Endometrium (tissue), 2 donors: ENCODE results near the gene OR2H2.

ENCODE experiments used
- FAIRE-seq: peaks from 2 replicates; lab custom pipeline; 2012; peaks lifted over from hg19 to GRCh38; lab: Jason Lieb, UNC
- donor health status: control.
- donor health status: control.

Gene OR2H2

DNA sequence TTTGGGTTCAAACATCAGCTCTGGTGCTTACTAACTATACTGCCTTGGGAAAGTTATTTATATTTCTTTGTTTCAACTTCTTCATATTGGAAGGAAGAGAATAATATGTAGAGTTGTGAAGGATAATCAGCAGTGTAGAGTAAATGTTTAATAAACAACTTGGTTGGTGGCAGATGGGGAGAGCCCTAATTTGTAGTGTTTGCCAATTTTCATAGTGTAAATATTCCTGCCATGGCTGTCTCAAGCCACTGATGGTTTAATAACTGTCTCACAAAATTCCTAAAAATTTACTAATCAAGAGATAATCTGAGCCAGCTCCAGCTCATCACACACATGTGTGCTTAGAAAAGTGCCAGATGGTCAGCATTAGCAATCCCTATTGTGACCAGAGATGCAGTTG lies at the start of gene OR2H2:
TSS of gene OR2H2 (plus strand) at position 301 of the 400 bp plus-strand sequence. CDS start 2,824 bp downstream, outside the sequence.
- FAIRE-seq = no peak

GRCh38 chr6:29537714-29538403 lies 47.1 kb upstream of the OR2H2 start:
- FAIRE-seq = no peak

GRCh38 chr6:29547573-29547972 lies 37.3 kb upstream of the OR2H2 start:
- FAIRE-seq = no peak

DNA sequence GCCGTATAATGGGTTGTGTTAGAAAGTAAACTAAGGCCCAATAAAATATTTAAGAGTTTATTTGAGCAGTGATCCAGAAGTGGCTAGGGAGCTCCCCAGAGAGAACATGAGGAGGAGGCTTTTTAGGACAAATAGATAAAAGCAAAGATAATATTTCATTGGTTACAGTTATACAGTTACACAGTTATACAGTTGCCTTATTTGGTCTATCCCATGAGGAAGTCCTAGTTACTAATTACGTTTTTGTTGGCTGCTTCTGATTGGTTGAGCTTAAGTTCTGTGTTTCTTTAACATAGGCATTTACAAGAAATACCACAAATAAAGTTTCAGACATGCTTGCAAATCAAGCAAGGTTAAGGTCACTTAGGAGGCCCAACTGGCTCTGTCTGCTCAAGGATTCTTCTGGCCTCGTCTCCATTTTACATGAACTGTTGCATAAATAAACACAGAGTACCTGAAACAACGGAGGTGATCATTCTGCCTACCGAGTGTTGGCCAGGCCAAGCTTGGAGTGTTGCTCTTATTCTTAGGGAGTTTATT lies 32.3 kb upstream of the OR2H2 start:
- FAIRE-seq = peak; percentile 95

DNA sequence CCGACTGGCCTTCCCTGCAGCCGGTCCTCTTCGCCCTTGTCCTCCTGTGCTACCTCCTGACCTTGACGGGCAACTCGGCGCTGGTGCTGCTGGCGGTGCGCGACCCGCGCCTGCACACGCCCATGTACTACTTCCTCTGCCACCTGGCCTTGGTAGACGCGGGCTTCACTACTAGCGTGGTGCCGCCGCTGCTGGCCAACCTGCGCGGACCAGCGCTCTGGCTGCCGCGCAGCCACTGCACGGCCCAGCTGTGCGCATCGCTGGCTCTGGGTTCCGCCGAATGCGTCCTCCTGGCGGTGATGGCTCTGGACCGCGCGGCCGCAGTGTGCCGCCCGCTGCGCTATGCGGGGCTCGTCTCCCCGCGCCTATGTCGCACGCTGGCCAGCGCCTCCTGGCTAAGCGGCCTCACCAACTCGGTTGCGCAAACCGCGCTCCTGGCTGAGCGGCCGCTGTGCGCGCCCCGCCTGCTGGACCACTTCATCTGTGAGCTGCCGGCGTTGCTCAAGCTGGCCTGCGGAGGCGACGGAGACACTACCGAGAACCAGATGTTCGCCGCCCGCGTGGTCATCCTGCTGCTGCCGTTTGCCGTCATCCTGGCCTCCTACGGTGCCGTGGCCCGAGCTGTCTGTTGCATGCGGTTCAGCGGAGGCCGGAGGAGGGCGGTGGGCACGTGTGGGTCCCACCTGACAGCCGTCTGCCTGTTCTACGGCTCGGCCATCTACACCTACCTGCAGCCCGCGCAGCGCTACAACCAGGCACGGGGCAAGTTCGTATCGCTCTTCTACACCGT lies 31.5 kb upstream of the OR2H2 start:
- no peak for FAIRE-seq

GRCh38 chr6:29554764-29555163 lies 30.2 kb upstream of the OR2H2 start:
- no peak for FAIRE-seq

GRCh38 chr6:29557320-29557719 lies 27.6 kb upstream of the OR2H2 start:
- FAIRE-seq = no peak

DNA sequence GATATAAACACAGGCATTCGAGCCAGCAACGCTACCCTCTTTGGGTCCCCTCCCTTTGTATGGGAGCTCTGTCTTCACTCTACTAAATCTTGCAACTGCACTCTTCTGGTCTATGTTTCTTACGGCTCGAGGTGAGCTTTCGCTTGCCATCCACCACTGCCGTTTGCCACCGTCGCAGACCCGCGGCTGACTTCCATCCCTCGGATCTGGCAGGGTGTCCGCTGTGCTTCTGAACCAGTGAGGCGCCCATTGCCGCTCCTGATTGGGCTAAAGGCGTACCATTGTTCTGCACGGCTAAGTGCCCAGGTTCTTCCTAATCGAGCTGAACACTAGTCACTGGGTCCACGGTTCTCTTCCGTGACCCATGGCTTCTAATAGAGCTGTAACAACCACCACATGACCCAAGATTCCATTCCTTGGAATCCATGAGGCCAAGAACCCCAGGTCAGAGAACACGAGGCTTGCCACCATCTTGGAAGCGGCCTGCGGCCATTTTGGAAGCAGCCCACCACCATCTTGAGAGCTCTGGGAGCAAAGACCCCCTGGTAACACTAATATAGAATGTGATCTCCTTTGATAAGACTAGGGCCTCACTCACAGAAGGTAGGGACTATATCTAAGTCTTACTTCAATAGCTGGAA lies 26.4 kb upstream of the OR2H2 start:
- no peak for FAIRE-seq

GRCh38 chr6:29559524-29560287 lies 25.2 kb upstream of the OR2H2 start, which contains the start of gene UBD:
TSS of gene UBD (minus strand) at chr6:29559732. CDS start at chr6:29559701, 31 bp downstream.
- no peak for FAIRE-seq

- no peak for FAIRE-seq
Observed at GRCh38 chr6:29561091-29561490, 23.8 kb upstream of the OR2H2 start.

DNA sequence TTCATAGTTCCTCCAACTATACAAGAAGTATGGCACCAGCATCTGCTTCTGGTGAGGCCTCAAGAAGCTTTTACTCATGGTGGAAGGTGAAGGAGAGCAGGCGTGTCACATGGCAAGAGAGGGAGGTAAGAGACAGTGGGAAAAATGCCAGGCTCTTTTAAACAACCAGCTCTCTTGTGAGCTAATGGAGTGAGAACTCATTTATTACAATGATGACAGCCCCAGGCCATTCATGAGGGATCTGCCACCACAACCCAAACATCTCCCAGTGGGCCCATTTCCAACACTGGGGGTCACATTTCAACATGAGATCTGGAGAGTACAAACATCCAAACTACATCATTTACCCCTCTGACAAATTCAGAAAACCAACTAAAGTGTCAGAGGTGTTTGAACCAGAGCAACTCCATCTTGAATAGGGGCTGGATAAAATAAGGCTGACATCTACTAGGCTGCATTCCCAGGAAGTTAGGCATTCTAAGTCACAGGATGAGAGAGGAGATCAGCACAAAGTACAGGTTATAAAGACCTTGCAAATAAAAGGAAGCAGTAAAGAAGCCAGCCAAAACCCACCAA lies 23.2 kb upstream of the OR2H2 start:
- no peak for FAIRE-seq

DNA sequence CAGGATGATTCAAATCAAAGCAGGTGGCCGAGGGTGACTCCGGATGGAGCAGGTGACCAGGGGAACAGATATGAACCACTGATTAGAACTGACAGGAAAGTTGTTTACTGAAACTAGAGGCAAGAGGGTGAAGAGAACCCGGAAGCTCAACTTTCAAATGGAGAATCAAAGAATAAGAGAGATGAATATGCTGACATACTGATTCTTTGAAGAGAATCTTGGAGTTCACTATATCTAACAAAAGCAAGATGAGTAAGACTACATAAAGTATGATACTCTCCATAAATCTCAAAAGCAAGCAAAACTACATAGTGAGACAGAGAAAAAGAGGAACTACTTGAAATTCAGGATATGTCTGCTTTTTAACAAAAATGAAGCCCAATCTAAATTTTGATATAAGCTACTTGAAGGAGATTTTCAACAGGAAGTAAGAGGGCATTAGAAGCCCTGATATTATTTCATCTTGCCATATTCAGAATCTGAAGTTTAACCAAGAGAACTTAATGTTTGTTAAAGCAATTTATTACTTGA lies 21.4 kb upstream of the OR2H2 start:
- no peak for FAIRE-seq

DNA sequence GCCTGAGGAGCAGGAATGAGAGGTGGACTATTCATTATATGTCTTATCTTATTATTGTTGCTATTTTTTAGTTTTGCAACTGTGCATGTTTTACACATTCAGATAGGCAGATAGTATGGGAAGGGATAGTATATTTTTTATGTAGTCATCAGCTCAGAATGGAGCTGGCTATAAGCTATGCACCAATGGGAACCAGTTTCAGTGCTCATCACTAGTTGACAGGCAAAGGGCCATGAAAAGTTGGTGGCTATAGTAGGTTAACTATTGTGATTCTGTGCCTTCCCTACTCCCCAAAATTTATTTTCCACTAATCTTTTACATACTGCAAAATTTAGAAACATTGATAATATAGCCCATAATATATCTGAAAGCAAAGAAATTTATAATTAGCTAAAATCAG lies 20.0 kb upstream of the OR2H2 start:
- no peak for FAIRE-seq

DNA sequence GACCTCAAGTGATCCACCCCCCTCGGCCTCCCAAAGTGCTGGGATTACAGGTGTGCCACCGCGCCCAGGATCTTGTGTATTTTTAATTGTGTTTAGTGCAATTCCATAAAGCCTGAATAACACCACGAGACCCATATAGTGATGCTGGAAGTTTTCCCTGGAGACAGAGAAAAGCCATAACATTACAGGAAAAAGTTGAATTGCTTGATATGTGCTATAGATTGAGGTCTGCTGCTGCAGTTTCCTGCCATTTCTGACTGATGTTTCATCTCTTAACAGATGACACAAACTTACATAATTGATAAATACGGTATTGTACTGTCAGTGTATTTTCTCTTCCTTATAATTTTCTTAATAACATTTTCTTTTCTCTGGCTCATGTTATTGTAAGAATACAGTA lies 18.1 kb upstream of the OR2H2 start:
- no peak for FAIRE-seq

GRCh38 chr6:29567541-29567940 lies 17.4 kb upstream of the OR2H2 start:
- FAIRE-seq = peak; percentile 29

DNA sequence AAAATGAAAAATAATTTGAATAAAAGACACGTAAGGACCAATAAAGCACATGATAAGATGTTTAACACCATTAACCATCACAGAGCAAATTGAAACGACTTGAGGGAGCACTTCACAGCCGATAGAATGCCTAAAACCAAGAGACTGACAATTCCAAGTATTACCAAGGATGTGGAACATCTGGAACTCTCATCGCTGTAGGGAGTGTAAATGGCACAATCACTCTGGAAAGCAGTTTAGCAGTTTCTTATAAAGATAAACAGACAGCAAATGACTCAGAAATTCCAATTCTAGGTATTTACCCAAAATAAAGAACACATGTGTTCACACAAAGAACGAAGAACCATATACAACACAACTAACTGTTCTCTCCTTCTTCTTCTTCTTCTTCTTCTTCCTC lies 16.9 kb upstream of the OR2H2 start:
- FAIRE-seq = no peak

DNA sequence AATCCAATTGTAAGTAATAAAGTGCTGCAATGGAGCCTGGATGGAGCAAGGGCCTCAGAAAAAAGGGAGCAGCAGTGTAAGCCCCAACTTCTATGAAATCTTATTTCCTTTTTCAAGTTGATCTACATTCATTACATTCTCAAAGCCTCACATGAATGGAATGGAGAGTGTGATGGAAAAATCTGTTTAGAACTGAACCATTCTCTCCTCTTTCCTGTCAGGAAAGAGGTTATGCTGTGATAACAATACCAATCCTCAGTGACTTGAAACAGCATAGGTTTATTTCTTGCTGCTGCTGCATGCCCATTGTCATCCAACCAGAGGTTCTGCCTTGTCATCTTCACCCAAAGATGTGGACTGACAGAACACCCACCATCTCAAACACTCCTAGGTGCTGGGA lies 8.9 kb upstream of the OR2H2 start:
- FAIRE-seq = no peak

DNA sequence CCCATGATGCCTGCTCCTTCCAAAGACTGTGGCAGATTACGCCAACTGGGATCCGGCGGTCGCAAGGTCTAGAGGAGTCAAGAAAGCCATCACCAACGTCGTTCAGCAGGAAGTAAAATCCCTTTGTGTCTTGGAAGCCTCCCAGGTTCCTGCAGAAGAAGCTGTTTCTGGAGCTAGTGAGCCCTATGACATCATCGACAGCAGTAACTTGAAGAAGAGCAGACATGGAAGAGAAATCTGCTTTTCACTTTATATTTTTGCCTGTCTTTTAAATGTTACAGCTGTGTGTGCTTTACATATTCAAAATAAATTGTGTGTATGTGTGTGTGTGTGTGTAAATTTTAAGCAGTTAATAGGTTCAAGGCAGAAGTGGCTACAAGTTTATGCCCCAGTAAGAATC lies 7.4 kb upstream of the OR2H2 start:
- no peak for FAIRE-seq

GRCh38 chr6:29589423-29590048 lies 4.6 kb downstream of the OR2H2 start:
- FAIRE-seq = peak; percentile 57

- FAIRE-seq = no peak
Observed at GRCh38 chr6:29590218-29590808, 5.4 kb downstream of the OR2H2 start.

- FAIRE-seq = no peak
Observed at GRCh38 chr6:29591677-29592076, 6.8 kb downstream of the OR2H2 start.
